Kidney epithelial cell (primary cell): ENCODE data around the gene TNN. TPM values are rescaled to one million over a fixed set of nuclear protein-coding genes. Genes with fewer than 3 reads are reported as not detected.

Experiments used
- DNase-seq: peaks from one replicate; pipeline ENCODE4 v3.0.0-alpha.2; 2010; ENCODE audit warnings: low read depth
- H3K27me3 ChIP-seq: 2 replicates; pipeline ENCODE4 v1.6.0; 2011; ENCODE audit warnings: low read length; ENCODE audit not compliant: control insufficient read depth, insufficient read depth
- H3K36me3 ChIP-seq: 2 replicates; pipeline ENCODE4 v1.5.1; 2011; ENCODE audit warnings: low read length; ENCODE audit not compliant: control insufficient read depth, insufficient read depth
- H3K4me3 ChIP-seq: 2 replicates; pipeline ENCODE4 v1.5.1; 2011; ENCODE audit warnings: low read depth, mild to moderate bottlenecking, control low read depth, low read length
- total RNA-seq: library from RNA; depleted of rRNA; stranded (reverse); fragments of >200 nt; gene quantifications from 2 replicates; pipeline ENCODE4 v1.2.3, GENCODE V29; 2015
- TF ChIP-seq, protein P1 (sequence below): IDR thresholded peaks from 2 replicates; pipeline ENCODE4 v1.5.1; 2011; ENCODE audit warnings: mild to moderate bottlenecking, moderate library complexity, low read length, control low read depth, inconsistent platforms; ENCODE audit not compliant: insufficient read depth, poor library complexity, severe bottlenecking

Gene TNN
- total RNA-seq, 1 donor from 2014 or later, result not detected

DNA sequence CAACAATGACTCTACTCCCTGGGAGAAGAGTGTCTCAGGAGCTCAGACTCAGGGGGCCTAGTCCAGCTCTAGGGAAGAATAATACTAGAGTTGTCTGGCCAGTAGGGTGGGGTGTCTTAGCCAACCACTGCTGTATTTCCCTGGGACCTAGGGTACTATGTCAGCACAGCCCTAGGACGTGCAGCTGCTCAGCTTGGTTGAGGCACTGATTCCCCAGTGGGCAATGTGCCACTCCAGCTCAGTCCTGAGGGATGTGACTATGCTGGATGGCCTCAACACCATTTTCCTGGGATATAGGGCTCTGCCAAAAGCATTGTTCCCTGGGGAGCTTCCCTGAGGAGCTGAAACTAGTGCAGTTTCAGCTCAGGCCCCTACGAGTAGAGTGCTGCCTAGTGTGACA, 47.4 kb downstream of the TNN start:
- TF ChIP-seq, protein P1, sequence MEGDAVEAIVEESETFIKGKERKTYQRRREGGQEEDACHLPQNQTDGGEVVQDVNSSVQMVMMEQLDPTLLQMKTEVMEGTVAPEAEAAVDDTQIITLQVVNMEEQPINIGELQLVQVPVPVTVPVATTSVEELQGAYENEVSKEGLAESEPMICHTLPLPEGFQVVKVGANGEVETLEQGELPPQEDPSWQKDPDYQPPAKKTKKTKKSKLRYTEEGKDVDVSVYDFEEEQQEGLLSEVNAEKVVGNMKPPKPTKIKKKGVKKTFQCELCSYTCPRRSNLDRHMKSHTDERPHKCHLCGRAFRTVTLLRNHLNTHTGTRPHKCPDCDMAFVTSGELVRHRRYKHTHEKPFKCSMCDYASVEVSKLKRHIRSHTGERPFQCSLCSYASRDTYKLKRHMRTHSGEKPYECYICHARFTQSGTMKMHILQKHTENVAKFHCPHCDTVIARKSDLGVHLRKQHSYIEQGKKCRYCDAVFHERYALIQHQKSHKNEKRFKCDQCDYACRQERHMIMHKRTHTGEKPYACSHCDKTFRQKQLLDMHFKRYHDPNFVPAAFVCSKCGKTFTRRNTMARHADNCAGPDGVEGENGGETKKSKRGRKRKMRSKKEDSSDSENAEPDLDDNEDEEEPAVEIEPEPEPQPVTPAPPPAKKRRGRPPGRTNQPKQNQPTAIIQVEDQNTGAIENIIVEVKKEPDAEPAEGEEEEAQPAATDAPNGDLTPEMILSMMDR, result no peak
- DNase-seq, result no peak
- H3K27me3 ChIP-seq, result no peaks in the 10 kb centered on the region

GRCh38 chr1:175116210-175116798, 48.7 kb downstream of the TNN start:
- TF ChIP-seq, protein P1, result no peak
- Histone ChIP-seq H3K27me3 (no peaks in the 10 kb centered on the region), H3K36me3 (no peaks in the 10 kb centered on the region), H3K4me3 (no peak overlapping the region)
- DNase-seq, result no peak

More for the DNA sequence above, 47.4 kb downstream of the TNN start:
- Histone ChIP-seq H3K4me3 (no peak overlapping the region), H3K36me3 (no peaks in the 10 kb centered on the region)

DNA sequence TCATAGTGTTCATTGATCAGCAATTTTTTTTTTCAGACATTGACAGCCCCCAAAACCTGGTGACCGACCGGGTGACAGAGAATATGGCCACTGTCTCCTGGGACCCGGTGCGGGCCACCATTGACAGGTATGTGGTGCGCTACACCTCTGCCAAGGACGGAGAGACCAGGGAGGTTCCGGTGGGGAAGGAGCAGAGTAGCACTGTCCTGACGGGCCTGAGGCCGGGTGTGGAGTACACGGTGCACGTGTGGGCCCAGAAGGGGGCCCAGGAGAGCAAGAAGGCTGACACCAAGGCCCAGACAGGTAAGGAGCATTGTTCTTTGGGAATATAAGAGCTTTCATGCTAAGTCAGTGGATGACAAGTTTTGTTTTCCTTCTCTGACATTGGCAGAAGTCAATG, 49.3 kb downstream of the TNN start:
- Histone ChIP-seq H3K4me3 (no peak overlapping the region), H3K27me3 (no peaks in the 10 kb centered on the region), H3K36me3 (no peaks in the 10 kb centered on the region)
- TF ChIP-seq, protein P1, result no peak
- DNase-seq, result no peak

- DNase-seq, result no peak
- H3K27me3 ChIP-seq, result no peaks in the 10 kb centered on the region
These were observed 51.0 kb downstream of the TNN start for GRCh38 chr1:175118375-175119367.

DNA sequence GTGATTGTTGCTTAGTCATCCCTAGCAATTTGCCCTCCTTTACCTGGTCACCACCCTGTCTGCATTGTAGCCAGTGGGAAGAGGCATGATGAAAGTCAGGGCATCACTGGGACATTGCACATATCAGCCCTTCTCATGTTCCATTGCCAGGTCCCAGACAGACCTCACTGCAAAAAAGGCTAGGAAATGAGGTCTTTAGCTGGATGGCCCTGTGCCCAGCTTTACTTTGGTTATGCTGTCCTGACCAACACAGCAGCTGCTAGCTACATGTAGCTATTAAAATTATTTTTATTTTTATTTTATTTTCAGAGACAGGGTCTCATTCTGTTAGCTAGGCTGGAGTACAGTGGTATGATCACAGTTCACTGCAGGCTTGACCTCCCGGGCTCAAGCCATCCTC, 52.9 kb downstream of the TNN start:
- no peak for DNase-seq
- H3K27me3 ChIP-seq, result no peaks in the 10 kb centered on the region
- H3K4me3 ChIP-seq, result no peak overlapping the region
- H3K36me3 ChIP-seq, result no peaks in the 10 kb centered on the region
- TF ChIP-seq, protein P1, result no peak

More at GRCh38 chr1:175118375-175119367, 51.0 kb downstream of the TNN start:
- no peaks in the 10 kb centered on the region for H3K36me3 ChIP-seq
- no peak overlapping the region for H3K4me3 ChIP-seq
- TF ChIP-seq, protein P1, result no peak

DNA sequence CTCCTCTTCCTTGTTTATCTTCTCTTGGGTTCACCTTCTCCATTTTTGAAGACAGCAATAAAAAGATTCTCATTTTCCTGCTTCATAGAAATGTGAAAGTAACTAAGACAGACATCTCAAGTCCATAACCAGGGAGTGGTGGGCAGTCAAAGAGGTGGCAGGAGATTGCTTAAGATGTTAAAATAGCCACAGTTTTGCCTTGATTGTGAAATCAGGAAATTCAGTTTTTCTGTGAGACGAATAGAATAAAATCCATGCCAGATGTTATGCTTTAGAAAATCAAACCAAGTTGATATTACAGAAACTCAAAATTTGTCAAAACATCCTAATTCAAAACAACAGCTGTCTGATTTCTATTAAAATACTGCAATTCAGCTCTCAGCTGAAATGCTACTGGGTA, 57.2 kb downstream of the TNN start:
- DNase-seq, result no peak
- no peaks in the 10 kb centered on the region for H3K36me3 ChIP-seq
- TF ChIP-seq, protein P1, result no peak
- peaks cover 3% of the 10 kb centered on the region for H3K27me3 ChIP-seq
- H3K4me3 ChIP-seq, result no peak overlapping the region
